Measurements from ENCODE around the gene RNF4.

GRCh38 chr4:2449051-2449450 lies 19.9 kb upstream of the RNF4 start:
- TF ChIP-seq POLR2AphosphoS5 (IDR thresholded peaks at IDR 0.05; ENCODE audit: borderline replicate concordance, low read depth, low read length) = no peak
- TF ChIP-seq EZH2 (IDR thresholded peaks at IDR 0.05) = no peak
